K562 (cell line): ENCODE results near the gene TMEM167B. TPM values are rescaled to one million over a fixed set of nuclear protein-coding genes. Genes with fewer than 3 reads are reported as not detected.

Source experiments
- CBX2 ChIP-seq: fragments of 200-600 bp; sonication (generic); IDR thresholded peaks from one replicate; pipeline ENCODE4 v1.6.1; 2012; ENCODE audit warnings: mild to moderate bottlenecking, low read length, inconsistent platforms; ENCODE audit not compliant: insufficient read depth, poor library complexity, severe bottlenecking
- DLX4 ChIP-seq: fragments of 250-450 bp; sonication (Bioruptor Pico); IDR thresholded peaks from 2 replicates; pipeline ENCODE4 v1.6.1; 2021; ENCODE audit warnings: mild to moderate bottlenecking
- EHMT2 ChIP-seq: fragments of 450-650 bp; IDR thresholded peaks from 2 replicates; pipeline ENCODE4 v1.6.1; 2018; ENCODE audit warnings: antibody characterized with exemption
- MBD2 ChIP-seq: sonication (generic); IDR thresholded peaks from 2 replicates; pipeline ENCODE4 v1.6.1; 2016; ENCODE audit warnings: low read depth, borderline replicate concordance
- NR1H2 ChIP-seq: sonication (generic); formaldehyde crosslinking; IDR thresholded peaks from 2 replicates; pipeline ENCODE4 v1.4.0; 2020; ENCODE audit warnings: mild to moderate bottlenecking, missing genetic modification reagents
- SAFB2 ChIP-seq: fragments of 200-400 bp; formaldehyde crosslinking; IDR thresholded peaks from 2 replicates; pipeline ENCODE4 v1.6.1; 2018; ENCODE audit warnings: borderline replicate concordance, low read length, low read depth, moderate library complexity; ENCODE audit not compliant: severe bottlenecking
- SIX5 ChIP-seq, 2 experiments: IDR thresholded peaks; 2 replicates each; pipeline ENCODE4 v1.6.1; 2011; ENCODE audit warnings: low read length in 2 of 2, borderline replicate concordance in 1 of 2, low read depth in 1 of 2, mild to moderate bottlenecking in 1 of 2, moderate library complexity in 1 of 2; ENCODE audit not compliant: insufficient read depth in 1 of 2
- SMARCA5 ChIP-seq: fragments of 450-650 bp; IDR thresholded peaks from 2 replicates; pipeline ENCODE4 v1.6.1; 2016
- SMARCC2 ChIP-seq: fragments of 450-650 bp; IDR thresholded peaks from 2 replicates; pipeline ENCODE4 v1.6.1; 2017; ENCODE audit warnings: antibody characterized with exemption, moderate library complexity, mild to moderate bottlenecking, low read depth
- SRF ChIP-seq, 2 experiments: fragments of 250-450, 450-650 bp in 1 of 2; sonication (Bioruptor Pico) in 1 of 2; sonication (generic) in 1 of 2; formaldehyde crosslinking; IDR thresholded peaks; 2 replicates each; pipeline versions ENCODE4 v1.5.0 to v1.5.1; 2020 to 2022; ENCODE audit warnings: mild to moderate bottlenecking in 1 of 2, missing genetic modification reagents in 1 of 2
- TAF7 ChIP-seq: fragments of 450-650 bp; IDR thresholded peaks from 2 replicates; pipeline ENCODE4 v1.6.1; 2016; ENCODE audit warnings: missing genetic modification characterization, missing compliant biosample characterization
- TRIM25 ChIP-seq: fragments of 450-650 bp; IDR thresholded peaks from 2 replicates; pipeline ENCODE4 v1.7.0; 2016; ENCODE audit warnings: borderline replicate concordance
- TSC22D4 ChIP-seq: fragments of 450-650 bp; IDR thresholded peaks from 2 replicates; pipeline ENCODE4 v1.6.1; 2016; ENCODE audit warnings: missing genetic modification characterization, missing biosample characterization, control low read depth
- ZNF165 ChIP-seq: fragments of 250-450 bp; sonication (Bioruptor Pico); IDR thresholded peaks from 2 replicates; pipeline ENCODE4 v1.4.0; 2020; ENCODE audit warnings: borderline replicate concordance
- ZNF274 ChIP-seq: IDR thresholded peaks from 2 replicates; pipeline ENCODE4 v1.6.1; 2011; ENCODE audit warnings: low read depth, mild to moderate bottlenecking, low read length, moderate library complexity, borderline replicate concordance
- ZNF445 ChIP-seq: fragments of 250-450 bp; sonication (Bioruptor Pico); IDR thresholded peaks from 2 replicates; pipeline ENCODE4 v1.4.0; 2020; ENCODE audit warnings: low read depth, mild to moderate bottlenecking, moderate library complexity
- polyA plus RNA-seq, 8 experiments: library from polyadenylated mRNA; depleted of rRNA in 4 of 8; stranded (reverse) in 5 of 8; unstranded in 3 of 8; fragments of >200 nt; fragmentation: Nextera tagmentation in 2 of 8; fragmentation: Illumina TruSeq in 1 of 8; extraction: Ambion mirVana in 2 of 8; extraction: Trizol in 1 of 8; gene quantifications; 2 replicates each; pipeline versions ENCODE4 v1.2.1 to v1.2.3, GENCODE V29; 2011 to 2014; ENCODE audit warnings: inconsistent platforms in 1 of 8, missing spikeins in 1 of 8
- total RNA-seq, 7 experiments: library from RNA; depleted of rRNA in 6 of 7; stranded (reverse); fragments of >200 nt in 6 of 7; fragmentation: Illumina TruSeq in 2 of 7; extraction: Trizol in 2 of 7; gene quantifications; 2 replicates each; pipeline versions ENCODE4 v1.2.1 to v1.2.3, GENCODE V29; 2011 to 2021; ENCODE audit warnings: low replicate concordance in 1 of 7
- TF ChIP-seq, protein P1 (sequence below): sonication (generic); formaldehyde crosslinking; IDR thresholded peaks from 2 replicates; pipeline ENCODE4 v1.8.0; 2023; ENCODE audit warnings: mild to moderate bottlenecking, missing genetic modification reagents
- TF ChIP-seq, protein P2 (sequence below): fragments of 250-450 bp; sonication (Bioruptor Pico); IDR thresholded peaks from 2 replicates; pipeline ENCODE4 v1.8.0; 2021; ENCODE audit warnings: borderline replicate concordance, mild to moderate bottlenecking, moderate library complexity; ENCODE audit not compliant: poor library complexity, severe bottlenecking

TMEM167B gene
- total and polyA plus RNA-seq, 9 of the 15 experiments (the other 6 are each of a cell fraction or from before 2014, with no cell fraction given), result 17.2 to 36.4 (median 32.2) TPM

DNA sequence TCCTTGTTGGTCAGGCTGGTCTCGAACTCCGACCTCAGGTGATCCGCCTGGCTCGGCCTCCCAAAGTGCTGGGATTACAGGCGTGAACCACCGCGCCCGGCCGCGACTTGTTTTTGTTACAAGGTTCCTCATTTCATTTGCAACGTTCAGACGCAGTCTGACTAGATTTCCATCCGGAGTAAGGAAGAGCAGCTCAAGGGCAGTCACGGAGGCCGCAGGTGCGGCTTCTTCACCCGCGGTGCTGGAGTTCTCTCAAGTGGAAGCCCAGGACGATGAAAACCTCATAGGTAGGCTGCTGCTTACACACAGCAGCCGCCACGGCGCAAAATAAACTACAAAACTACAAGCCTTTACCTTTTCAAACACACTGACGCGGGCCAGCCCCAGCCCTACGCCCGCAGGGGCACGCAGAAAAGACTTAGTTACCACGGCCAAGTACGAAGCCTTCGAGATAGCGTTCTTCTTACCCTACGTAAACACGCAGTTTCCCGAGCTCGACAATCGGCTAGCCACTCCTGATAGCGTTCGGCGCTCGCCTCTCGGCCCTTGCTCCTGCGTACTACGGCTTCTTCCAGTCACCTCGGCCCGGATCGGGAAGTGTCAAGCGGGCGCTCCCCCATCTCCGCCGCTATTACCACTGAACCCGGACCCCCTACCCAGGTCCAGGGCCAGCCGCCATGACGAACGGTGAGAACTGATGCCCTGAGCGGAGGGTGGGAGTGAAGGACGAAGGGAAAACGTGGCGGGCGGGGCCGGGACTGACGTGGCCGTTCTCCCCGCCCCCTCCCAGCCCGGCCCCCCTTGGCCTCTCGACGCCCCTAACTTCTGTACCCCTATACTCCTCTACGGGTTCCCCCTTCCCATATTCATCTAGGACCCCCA is at the start of gene TMEM167B (continued):
- TF ChIP-seq, protein P1, sequence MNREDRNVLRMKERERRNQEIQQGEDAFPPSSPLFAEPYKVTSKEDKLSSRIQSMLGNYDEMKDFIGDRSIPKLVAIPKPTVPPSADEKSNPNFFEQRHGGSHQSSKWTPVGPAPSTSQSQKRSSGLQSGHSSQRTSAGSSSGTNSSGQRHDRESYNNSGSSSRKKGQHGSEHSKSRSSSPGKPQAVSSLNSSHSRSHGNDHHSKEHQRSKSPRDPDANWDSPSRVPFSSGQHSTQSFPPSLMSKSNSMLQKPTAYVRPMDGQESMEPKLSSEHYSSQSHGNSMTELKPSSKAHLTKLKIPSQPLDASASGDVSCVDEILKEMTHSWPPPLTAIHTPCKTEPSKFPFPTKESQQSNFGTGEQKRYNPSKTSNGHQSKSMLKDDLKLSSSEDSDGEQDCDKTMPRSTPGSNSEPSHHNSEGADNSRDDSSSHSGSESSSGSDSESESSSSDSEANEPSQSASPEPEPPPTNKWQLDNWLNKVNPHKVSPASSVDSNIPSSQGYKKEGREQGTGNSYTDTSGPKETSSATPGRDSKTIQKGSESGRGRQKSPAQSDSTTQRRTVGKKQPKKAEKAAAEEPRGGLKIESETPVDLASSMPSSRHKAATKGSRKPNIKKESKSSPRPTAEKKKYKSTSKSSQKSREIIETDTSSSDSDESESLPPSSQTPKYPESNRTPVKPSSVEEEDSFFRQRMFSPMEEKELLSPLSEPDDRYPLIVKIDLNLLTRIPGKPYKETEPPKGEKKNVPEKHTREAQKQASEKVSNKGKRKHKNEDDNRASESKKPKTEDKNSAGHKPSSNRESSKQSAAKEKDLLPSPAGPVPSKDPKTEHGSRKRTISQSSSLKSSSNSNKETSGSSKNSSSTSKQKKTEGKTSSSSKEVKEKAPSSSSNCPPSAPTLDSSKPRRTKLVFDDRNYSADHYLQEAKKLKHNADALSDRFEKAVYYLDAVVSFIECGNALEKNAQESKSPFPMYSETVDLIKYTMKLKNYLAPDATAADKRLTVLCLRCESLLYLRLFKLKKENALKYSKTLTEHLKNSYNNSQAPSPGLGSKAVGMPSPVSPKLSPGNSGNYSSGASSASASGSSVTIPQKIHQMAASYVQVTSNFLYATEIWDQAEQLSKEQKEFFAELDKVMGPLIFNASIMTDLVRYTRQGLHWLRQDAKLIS (CRISPR knock-in tag), result peak; percentile 98
- TF ChIP-seq SRF (CRISPR knock-in tag; IDR thresholded peaks at IDR 0.05), result no peak; a peak in 1 of 4 replicates
- TF ChIP-seq ZNF274, result no peak
- TF ChIP-seq EHMT2, result no peak
- peak; percentile 28; the same call in 1 of the 2 replicates for TF ChIP-seq SMARCC2
- no peak for TF ChIP-seq SAFB2
- no peak for TF ChIP-seq TSC22D4 (tag)
- no peak for TF ChIP-seq TRIM25
- TF ChIP-seq SIX5 (IDR thresholded peaks at IDR 0.05; ENCODE audit: borderline replicate concordance in 1 of 2, insufficient read depth in 1 of 2, low read depth in 1 of 2, low read length in 2 of 2), result peak; percentile 37 to 44; a peak in 3 of 4 replicates
- peak; percentile 41 for TF ChIP-seq TAF7
- TF ChIP-seq MBD2, result peak; percentile 86
- 0 out of 2 replicates have a peak, but pooled peaks have one; percentile 54 for TF ChIP-seq NR1H2
- no peak for TF ChIP-seq CBX2
- TF ChIP-seq, protein P2, sequence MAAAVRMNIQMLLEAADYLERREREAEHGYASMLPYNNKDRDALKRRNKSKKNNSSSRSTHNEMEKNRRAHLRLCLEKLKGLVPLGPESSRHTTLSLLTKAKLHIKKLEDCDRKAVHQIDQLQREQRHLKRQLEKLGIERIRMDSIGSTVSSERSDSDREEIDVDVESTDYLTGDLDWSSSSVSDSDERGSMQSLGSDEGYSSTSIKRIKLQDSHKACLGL (CRISPR knock-in tag), result peak; percentile 9
- TF ChIP-seq DLX4 (CRISPR knock-in tag), result no peak
- no peak for TF ChIP-seq SMARCA5
- peak; percentile 62; the same call in 1 of the 2 replicates for TF ChIP-seq ZNF165 (CRISPR knock-in tag)
- TF ChIP-seq ZNF445 (CRISPR knock-in tag), result no peak
